ENCODE results near the gene PRKAG2. TPM values are rescaled to one million over a fixed set of nuclear protein-coding genes. Genes with fewer than 3 reads are reported as not detected.

Gene PRKAG2
- total and polyA plus RNA-seq, 2 of the 8 experiments (the other 6 are each of a cell fraction or from before 2014, with no cell fraction given): 7.5 to 18.1 TPM

DNA sequence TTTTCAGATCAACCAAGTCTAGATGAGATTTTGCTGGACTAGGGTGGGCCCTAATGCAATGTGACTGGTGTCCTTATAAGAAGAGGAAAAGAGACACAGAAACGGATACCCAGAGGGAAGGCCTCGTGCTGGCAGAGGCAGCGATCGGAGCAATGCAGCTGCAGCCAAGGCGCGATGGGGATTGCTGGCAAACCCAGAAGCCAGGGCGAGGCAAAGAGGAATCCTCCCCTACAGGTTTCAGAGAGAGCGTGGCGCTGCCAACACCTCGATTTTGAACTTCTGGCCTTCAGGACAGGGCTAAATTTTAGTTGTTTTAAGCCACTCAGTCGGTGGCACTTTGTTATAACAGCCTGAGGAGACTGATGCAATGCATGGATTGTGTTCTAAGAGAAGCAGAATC, 200.2 kb downstream of the PRKAG2 start:
- Histone ChIP-seq H2BK120ac (replicated peaks; ENCODE audit: low read depth, low read length) (no peak overlapping the region), H2BK5ac (ENCODE audit: low read depth, low read length) (no peak overlapping the region), H3K18ac (ENCODE audit: extremely low read depth, low read length) (no peak overlapping the region), H2BK20ac (ENCODE audit: low read length) (no peak overlapping the region), H3K27me3 (replicated peaks in 1 of 4; ENCODE audit: control insufficient read depth in 3 of 4, extremely low read depth in 1 of 4, insufficient read depth in 3 of 4, low read length in 3 of 4) (no peaks in the 10 kb centered on the region), H3K56ac (replicated peaks; ENCODE audit: insufficient read length, low read depth, low read length) (no peak overlapping the region), H4K5ac (ENCODE audit: insufficient read length, low read depth, low read length) (no peak overlapping the region), H3K79me1 (ENCODE audit: low read depth, low read length) (no peaks in the 10 kb centered on the region), H2BK12ac (ENCODE audit: low read depth, low read length) (no peak overlapping the region), H3K4ac (replicated peaks; ENCODE audit: insufficient read length, low read depth, low read length) (no peak overlapping the region), H3K79me2 (ENCODE audit: control insufficient read depth in 1 of 2, insufficient read depth in 2 of 2, low read length in 2 of 2) (no peaks in the 10 kb centered on the region), H3K9ac (replicated peaks in 1 of 4; ENCODE audit: extremely low read depth in 1 of 4, low read depth in 3 of 4, low read length in 3 of 4) (no peak overlapping the region), H4K91ac (replicated peaks; ENCODE audit: insufficient read length, low read length) (no peak overlapping the region), H3K4me2 (ENCODE audit: insufficient read depth in 1 of 2, low read depth in 2 of 2, low read length in 2 of 2) (no peak overlapping the region), H3K23me2 (ENCODE audit: low read depth, low read length) (no peaks in the 10 kb centered on the region), H2AK5ac (ENCODE audit: low read depth, low read length) (no peak overlapping the region), H2BK15ac (ENCODE audit: low read length) (no peak overlapping the region), H3K27ac (ENCODE audit: low read depth, low read length) (no peak overlapping the region), H4K8ac (ENCODE audit: extremely low read depth, insufficient read depth, low read length) (no peak overlapping the region), H3K4me3 (ENCODE audit: extremely low read depth in 1 of 4, insufficient read depth in 2 of 4, low read depth in 3 of 4, low read length in 4 of 4) (no peak overlapping the region), H3K14ac (ENCODE audit: insufficient read length) (no peak overlapping the region), H2AFZ (ENCODE audit: low read length) (no peak overlapping the region), H3K36me3 (ENCODE audit: control insufficient read depth in 2 of 4, insufficient read depth in 4 of 4, low read length in 3 of 4) (no peaks in the 10 kb centered on the region), H3K23ac (ENCODE audit: insufficient read length) (no peak overlapping the region), H4K20me1 (replicated peaks in 1 of 2; ENCODE audit: control insufficient read depth in 1 of 2, insufficient read depth in 2 of 2, low read length in 2 of 2) (no peaks in the 10 kb centered on the region), H3K9me3 (ENCODE audit: insufficient read depth in 2 of 2, low read depth in 1 of 2, low read length in 1 of 2) (no peaks in the 10 kb centered on the region), H3K4me1 (replicated peaks in 1 of 4; ENCODE audit: control insufficient read depth in 3 of 4, insufficient read depth in 4 of 4, low read length in 3 of 4) (peaks cover 0 to 3% (median under 1%) of the 10 kb centered on the region in 4 experiments; a peak in 1 of 7 replicates)
- CTCF ChIA-PET (ENCODE audit: partially characterized antibody): interaction anchor here (0.6 kb wide), 1 partner anchor 27 kb away, joined by 3 read pairs; no protein-coding TSS in a partner anchor
- no peak for FAIRE-seq
- TF ChIP-seq KDM5A (IDR thresholded peaks at IDR 0.05; ENCODE audit: low read length): no peak
- no peak for TF ChIP-seq MAFK (IDR thresholded peaks at IDR 0.05; ENCODE audit: low read depth, low read length)
- no peak for TF ChIP-seq SIRT6 (IDR thresholded peaks at IDR 0.05; ENCODE audit: low read length)
- TF ChIP-seq BRCA1 (IDR thresholded peaks at IDR 0.05; ENCODE audit: low read depth, low read length): no peak
- TF ChIP-seq ASH2L (IDR thresholded peaks at IDR 0.05; ENCODE audit: low read length): no peak
- TF ChIP-seq NRF1 (IDR thresholded peaks at IDR 0.05; ENCODE audit: low read depth, low read length): no peak
- no peak for TF ChIP-seq RBBP5 (IDR thresholded peaks at IDR 0.05; ENCODE audit: borderline replicate concordance, low read depth, low read length)
- DNase-seq (ENCODE audit: low read depth in 1 of 2, low spot score in 2 of 2): no peak
- POLR2A ChIA-PET (ENCODE audit: partially characterized antibody): interaction anchor here (1.6 kb wide), 1 partner anchor 9 kb away, joined by 7 read pairs; no protein-coding TSS in a partner anchor
- 69% methylated on average over 10 of the region's 11 CpGs; no CpG with 5 or more reads in 1 of the 2 experiments for WGBS, 2 experiments (ENCODE audit: extremely low coverage in 1 of 2, insufficient coverage in 1 of 2, insufficient read length in 1 of 2, insufficient replicate concordance in 2 of 2, low coverage in 1 of 2, low lambda C conversion rate in 2 of 2, missing lambda C conversion rate in 1 of 2)

Data from H1 (cell line).